Progenitor cell of endocrine pancreas (in vitro differentiated cells): ENCODE data around the gene HFM1. TPM values are rescaled to one million over a fixed set of nuclear protein-coding genes. Genes with fewer than 3 reads are reported as not detected.

Experiments
- DNase-seq: peaks from one replicate; pipeline ENCODE4 v3.0.0; 2021; ENCODE audit warnings: low spot score; ENCODE audit not compliant: unreplicated experiment
- H3K27ac Mint-ChIP-seq: 2 replicates; pipeline ENCODE4 v1.8.0; 2021; ENCODE audit warnings: mild to moderate bottlenecking, moderate library complexity, mixed read lengths
- H3K27me3 Mint-ChIP-seq: 2 replicates; pipeline ENCODE4 v1.8.0; 2021; ENCODE audit warnings: mixed read lengths
- H3K36me3 Mint-ChIP-seq: 2 replicates; pipeline ENCODE4 v1.8.0; 2022; ENCODE audit warnings: mixed read lengths; ENCODE audit not compliant: insufficient read depth
- H3K4me1 Mint-ChIP-seq: 2 replicates; pipeline ENCODE4 v1.8.0; 2021; ENCODE audit warnings: low read depth, mixed read lengths
- H3K4me3 Mint-ChIP-seq: 2 replicates; pipeline ENCODE4 v1.8.0; 2021; ENCODE audit warnings: low read depth, mild to moderate bottlenecking, moderate library complexity, mixed read lengths
- H3K9me3 Mint-ChIP-seq: 2 replicates; pipeline ENCODE4 v1.8.0; 2021; ENCODE audit warnings: low read depth, mixed read lengths
- CTCF ChIP-seq: fragments of 200-600 bp; sonication (generic); IDR thresholded peaks from one replicate; pipeline ENCODE4 v1.5.0; 2021; ENCODE audit warnings: antibody characterized with exemption, mild to moderate bottlenecking; ENCODE audit not compliant: unreplicated experiment
- total RNA-seq: library from RNA; stranded (reverse); gene quantifications from 2 replicates; pipeline ENCODE4 v1.2.1, GENCODE V29; 2021

Gene HFM1
- total RNA-seq, 1 donor from 2014 or later: 9.5 TPM

- H3K4me3 Mint-ChIP-seq: no peak overlapping the region
- DNase-seq: no peak
- H3K4me1 Mint-ChIP-seq: no peaks in the 10 kb centered on the region
- no peaks in the 10 kb centered on the region for H3K27me3 Mint-ChIP-seq
- no peak for TF ChIP-seq CTCF
- peaks cover 9% of the 10 kb centered on the region for H3K9me3 Mint-ChIP-seq
- no peak overlapping the region for H3K27ac Mint-ChIP-seq
- peaks cover 9% of the 10 kb centered on the region for H3K36me3 Mint-ChIP-seq
Measured at GRCh38 chr1:91349524-91349923, 55.1 kb downstream of the HFM1 start.

GRCh38 chr1:91346824-91347223 is 57.8 kb downstream of the HFM1 start:
- H3K4me1 Mint-ChIP-seq: no peaks in the 10 kb centered on the region
- H3K36me3 Mint-ChIP-seq: no peaks in the 10 kb centered on the region
- TF ChIP-seq CTCF: no peak
- no peak overlapping the region for H3K27ac Mint-ChIP-seq
- H3K4me3 Mint-ChIP-seq: no peak overlapping the region
- DNase-seq: no peak
- H3K27me3 Mint-ChIP-seq: no peaks in the 10 kb centered on the region
- no peaks in the 10 kb centered on the region for H3K9me3 Mint-ChIP-seq

GRCh38 chr1:91345395-91346005 is 59.1 kb downstream of the HFM1 start:
- Mint-ChIP-seq H3K4me1 (no peaks in the 10 kb centered on the region), H3K9me3 (no peaks in the 10 kb centered on the region), H3K4me3 (no peak overlapping the region), H3K36me3 (peaks cover 2% of the 10 kb centered on the region), H3K27ac (no peak overlapping the region), H3K27me3 (no peaks in the 10 kb centered on the region)
- DNase-seq: no peak
- TF ChIP-seq CTCF: no peak

- DNase-seq: no peak
- Mint-ChIP-seq H3K9me3 (no peaks in the 10 kb centered on the region), H3K4me1 (no peaks in the 10 kb centered on the region), H3K4me3 (no peak overlapping the region), H3K27me3 (no peaks in the 10 kb centered on the region), H3K27ac (no peak overlapping the region), H3K36me3 (peaks cover 7% of the 10 kb centered on the region)
- no peak for TF ChIP-seq CTCF
Measured at GRCh38 chr1:91338501-91338900, 66.1 kb downstream of the HFM1 start.

GRCh38 chr1:91335603-91336002 is 69.0 kb downstream of the HFM1 start:
- Mint-ChIP-seq H3K27me3 (no peaks in the 10 kb centered on the region), H3K4me3 (no peak overlapping the region), H3K4me1 (no peaks in the 10 kb centered on the region), H3K27ac (no peak overlapping the region), H3K9me3 (peaks cover 10% of the 10 kb centered on the region), H3K36me3 (peaks cover 17% of the 10 kb centered on the region)
- DNase-seq: no peak
- no peak for TF ChIP-seq CTCF
